GM18499 (cell line): Measurements from ENCODE around the gene CSNK2A3.

Source experiments
- ATAC-seq: cut with Tn5 transposase; IDR thresholded peaks from one replicate; pipeline ENCODE4 v1.9.1; 2021; ENCODE audit warnings: moderate number of reproducible peaks; ENCODE audit not compliant: insufficient read depth, unreplicated experiment

CSNK2A3 gene

GRCh38 chr11:11304550-11304949 lies 48.5 kb downstream of the CSNK2A3 start:
- ATAC-seq: no peak

GRCh38 chr11:11302565-11302964 lies 50.5 kb downstream of the CSNK2A3 start:
- no peak for ATAC-seq
